Endothelial cell of umbilical vein (primary cell): ENCODE results near the gene ABHD17A. TPM values are rescaled to one million over a fixed set of nuclear protein-coding genes. Genes with fewer than 3 reads are reported as not detected.
"Not testable (repeated sequence)": the region's sequence is repeated elsewhere in the genome, so short reads cannot be mapped to it uniquely, and the experiment has no call there.

ENCODE experiments used
- BruUV-seq: library from RNA; stranded (reverse); fragments of 400-500 nt; replicated peaks from 2 replicates; lab custom pipeline; 2021; lab: Mats Ljungman, UMichigan
- CTCF ChIA-PET: fragments of 300-600, 350-600 bp; sonication (Branson Sonifier 250); formaldehyde crosslinking; loops from one replicate; lab custom pipeline; 2021; ENCODE audit warnings: antibody characterized with exemption, inconsistent platforms; lab: Charles Lee
- POLR2A ChIA-PET: fragments of 300-600, 350-600 bp; sonication (Branson Sonifier 250); formaldehyde crosslinking; loops from one replicate; lab custom pipeline; 2021; ENCODE audit warnings: antibody characterized with exemption, inconsistent platforms; lab: Charles Lee
- DNase-seq: peaks from one replicate; pipeline ENCODE4 v3.0.0-alpha.2; 2011; ENCODE audit warnings: low read depth, low spot score
- FAIRE-seq: peaks from 2 replicates; lab custom pipeline; 2011; peaks lifted over from hg19 to GRCh38; lab: Jason Lieb, UNC
- H2AFZ ChIP-seq: 2 replicates; pipeline ENCODE4 v1.6.0; 2012; ENCODE audit warnings: low read depth, low read length, control low read depth, inconsistent platforms
- H3K27ac ChIP-seq: 2 replicates; pipeline ENCODE4 v1.5.1; 2011; ENCODE audit warnings: low read depth, mild to moderate bottlenecking, control low read depth, low read length, moderate library complexity; ENCODE audit not compliant: insufficient read depth
- H3K27me3 ChIP-seq, 2 experiments: 2 replicates each; pipeline versions ENCODE4 v1.6.0 to v1.6.1; 2011; ENCODE audit warnings: low read length in 2 of 2, mixed read lengths in 1 of 2; ENCODE audit not compliant: control insufficient read depth in 2 of 2, insufficient read depth in 2 of 2
- H3K36me3 ChIP-seq, 2 experiments: 2 replicates in 1 of 2; 3 replicates in 1 of 2; pipeline ENCODE4 v1.5.1; 2011; ENCODE audit warnings: low read length in 2 of 2, mild to moderate bottlenecking in 1 of 2, moderate library complexity in 1 of 2; ENCODE audit not compliant: control insufficient read depth in 2 of 2, insufficient read depth in 2 of 2; ENCODE audit errors: extremely low read depth in 1 of 2
- H3K4me1 ChIP-seq: 3 replicates; pipeline ENCODE4 v1.5.1; 2011; ENCODE audit warnings: mild to moderate bottlenecking, low read length; ENCODE audit not compliant: control insufficient read depth, insufficient read depth; ENCODE audit errors: extremely low read depth
- H3K4me2 ChIP-seq: 2 replicates; pipeline ENCODE4 v1.6.1; 2011; ENCODE audit warnings: low read length, control low read depth, mixed read lengths; ENCODE audit not compliant: insufficient read depth
- H3K4me3 ChIP-seq, 3 experiments: fragments of 200-600 bp in 1 of 3; sonication (generic), shearing (Covaris generic) in 1 of 3; replicated peaks in 1 of 3; 2 replicates each; pipeline ENCODE4 v1.5.1; 2011 to 2016; ENCODE audit warnings: control low read depth in 3 of 3, low read length in 3 of 3, mild to moderate bottlenecking in 2 of 3, inconsistent platforms in 1 of 3, low read depth in 1 of 3, moderate library complexity in 1 of 3; ENCODE audit not compliant: insufficient read depth in 1 of 3
- H3K79me2 ChIP-seq: 2 replicates; pipeline ENCODE4 v1.6.0; 2012; ENCODE audit warnings: low read length, inconsistent platforms; ENCODE audit not compliant: control insufficient read depth, insufficient read depth
- H3K9ac ChIP-seq: replicated peaks from 2 replicates; pipeline ENCODE3; 2011; ENCODE audit warnings: low read length, control low read depth; ENCODE audit not compliant: insufficient read depth; ENCODE audit errors: extremely low read depth
- H3K9me1 ChIP-seq: replicated peaks from 3 replicates; pipeline ENCODE4 v1.6.0; 2011; ENCODE audit warnings: mild to moderate bottlenecking, low read length; ENCODE audit not compliant: control insufficient read depth, insufficient read depth; ENCODE audit errors: extremely low read depth
- H3K9me3 ChIP-seq: replicated peaks from 2 replicates; pipeline ENCODE4 v1.5.1; 2012; ENCODE audit warnings: low read length, inconsistent platforms; ENCODE audit not compliant: control insufficient read depth, insufficient read depth
- H4K20me1 ChIP-seq: replicated peaks from 2 replicates; pipeline ENCODE3; 2011; ENCODE audit warnings: mild to moderate bottlenecking, low read length; ENCODE audit not compliant: control insufficient read depth, insufficient read depth; ENCODE audit errors: extremely low read depth
- dilution Hi-C: fragments of 300-500 bp; cut with MboI; formaldehyde crosslinking; loops from one replicate; pipeline ENCODE4 v1.15.0; 2019; ENCODE audit warnings: low sequenced_read_pairs; ENCODE audit not compliant: extremely low pct_ligation_motif_present
- intact Hi-C: fragments of 100-400 bp; cut with micrococcal nuclease; formaldehyde crosslinking; loops from one replicate; pipeline ENCODE4 v1.10.0; 2022
- polyA plus RNA-seq, 4 experiments: library from polyadenylated mRNA; depleted of rRNA in 3 of 4; stranded (reverse) in 3 of 4; unstranded in 1 of 4; fragments of >200 nt; gene quantifications; 2 replicates each; pipeline versions ENCODE4 v1.2.1 to v1.2.3, GENCODE V29; 2011 to 2012; ENCODE audit warnings: missing spikeins in 1 of 4
- total RNA-seq: library from RNA; stranded (reverse); gene quantifications from 2 replicates; pipeline ENCODE4 v1.2.3, GENCODE V29; 2021

Gene ABHD17A
- total and polyA plus RNA-seq, 2 donors (not counting 3 experiments of a cell fraction or from before 2014, with no cell fraction given) = 89.8 to 143 TPM

GRCh38 chr19:1878583-1878982, 6.7 kb downstream of the ABHD17A start:
- H3K9me3 ChIP-seq, intact Hi-C loops, H3K9ac ChIP-seq, H3K27me3 ChIP-seq, BruUV-seq, FAIRE-seq, H3K4me2 ChIP-seq, H4K20me1 ChIP-seq, H3K27ac ChIP-seq, dilution Hi-C loops, H3K36me3 ChIP-seq, H3K4me3 ChIP-seq, DNase-seq, H3K9me1 ChIP-seq, H2AFZ ChIP-seq, POLR2A ChIA-PET, CTCF ChIA-PET: not testable (repeated sequence)
- Histone ChIP-seq H3K4me1 (peaks cover 37% of the 10 kb centered on the region), H3K79me2 (peaks cover 46% of the 10 kb centered on the region)

DNA sequence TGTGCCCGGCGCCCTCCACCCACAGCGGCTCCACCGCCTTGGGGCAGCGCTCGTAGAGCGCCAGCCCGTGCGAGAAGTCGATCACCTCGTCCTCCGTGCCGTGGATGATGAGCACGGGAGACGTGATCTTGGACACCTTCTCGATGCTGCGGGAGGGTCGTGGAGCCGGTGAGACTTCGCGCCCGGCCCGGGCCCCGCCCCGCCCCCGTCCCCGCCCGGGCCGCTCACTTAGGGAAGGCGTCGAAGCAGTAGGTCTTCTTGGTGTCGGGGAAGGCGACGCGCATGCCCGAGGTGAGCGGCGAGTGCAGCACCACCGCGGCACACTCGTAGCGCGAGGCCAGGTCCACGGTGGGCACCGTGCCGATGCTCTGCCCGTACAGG, 8.0 kb downstream of the ABHD17A start:
- H3K9ac ChIP-seq, POLR2A ChIA-PET, H3K36me3 ChIP-seq, BruUV-seq, H3K27me3 ChIP-seq, H3K9me3 ChIP-seq, H2AFZ ChIP-seq, H3K27ac ChIP-seq, FAIRE-seq, dilution Hi-C loops, H3K4me2 ChIP-seq, intact Hi-C loops, H3K9me1 ChIP-seq, H4K20me1 ChIP-seq, DNase-seq, H3K4me3 ChIP-seq: not testable (repeated sequence)
- CTCF ChIA-PET = interaction anchor here (2.5 to 2.9 kb wide), 2 partner anchors 8 to 12 kb away, joined by 8 to 44 read pairs; partner anchors contain the start of gene ABHD17A
- H3K4me1 ChIP-seq = peaks cover 26% of the 10 kb centered on the region
- H3K79me2 ChIP-seq = peaks cover 46% of the 10 kb centered on the region
